Skeletal muscle satellite cell (primary cell): ENCODE results near the gene SDF2L1. TPM values are rescaled to one million over a fixed set of nuclear protein-coding genes. Genes with fewer than 3 reads are reported as not detected.
A peak's percentile ranks its signal among the peaks of the same experiment; 100 is the strongest.
"Not testable (repeated sequence)": the region's sequence is repeated elsewhere in the genome, so short reads cannot be mapped to it uniquely, and the experiment has no call there.

Experiments
- H3K27me3 ChIP-seq: 2 replicates; pipeline ENCODE4 v1.7.0; 2013; ENCODE audit warnings: low read length; ENCODE audit not compliant: control insufficient read depth, insufficient read depth
- H3K36me3 ChIP-seq: 2 replicates; pipeline ENCODE4 v1.7.0; 2013; ENCODE audit warnings: mild to moderate bottlenecking, control low read depth, low read length; ENCODE audit not compliant: insufficient read depth
- H3K4me1 ChIP-seq: 2 replicates; pipeline ENCODE4 v1.7.0; 2013; ENCODE audit warnings: low read length; ENCODE audit not compliant: control insufficient read depth, insufficient read depth
- H3K4me2 ChIP-seq: 2 replicates; pipeline ENCODE4 v1.7.0; 2013; ENCODE audit warnings: mild to moderate bottlenecking, low read length
- H3K4me3 ChIP-seq: 2 replicates; pipeline ENCODE4 v1.7.0; 2013; ENCODE audit warnings: low read length
- H3K9ac ChIP-seq: 2 replicates; pipeline ENCODE4 v1.7.0; 2013; ENCODE audit warnings: mild to moderate bottlenecking, low read depth, low read length, moderate library complexity
- H3K9me3 ChIP-seq: replicated peaks from 2 replicates; pipeline ENCODE4 v1.7.0; 2013; ENCODE audit warnings: mild to moderate bottlenecking, control low read depth, low read length
- total RNA-seq: library from RNA; depleted of rRNA; stranded (reverse); fragments of >200 nt; gene quantifications from 2 replicates; pipeline ENCODE4 v1.2.3, GENCODE V29; 2012; rRNA removed

Gene SDF2L1
- 41.8 and 58.1 TPM in 2 replicates for total RNA-seq

- H3K4me3 ChIP-seq = peak within 1 kb of the TSS; percentile 93
- H3K4me1 ChIP-seq = peaks cover 15% of the 10 kb centered on the region
- peak within 1 kb of the TSS; percentile 99 for H3K4me2 ChIP-seq
- peak within 1 kb of the TSS; percentile 87 for H3K9ac ChIP-seq
- peaks cover under 1% of the 10 kb centered on the region for H3K36me3 ChIP-seq
- no peaks in the 10 kb centered on the region for H3K9me3 ChIP-seq
- H3K27me3 ChIP-seq = no peaks in the 10 kb centered on the region
Measured at GRCh38 chr22:21641789-21642583, at the start of gene SDF2L1. Gene SDF2L1 (plus strand): TSS chr22:21642302. CDS start chr22:21642337, 35 bp downstream.

- H3K9ac ChIP-seq = no peak overlapping the region
- no peak overlapping the region for H3K4me2 ChIP-seq
- H3K4me1 ChIP-seq = peaks cover 25% of the 10 kb centered on the region
- no peaks in the 10 kb centered on the region for H3K27me3 ChIP-seq
- peaks cover 31% of the 10 kb centered on the region for H3K36me3 ChIP-seq
- H3K9me3 ChIP-seq = no peaks in the 10 kb centered on the region
- H3K4me3 ChIP-seq = no peak overlapping the region
Measured at GRCh38 chr22:21592422-21592821, 49.7 kb upstream of the SDF2L1 start.

- Histone ChIP-seq H3K4me3 (no peak overlapping the region), H3K4me2 (no peak overlapping the region), H3K36me3 (peaks cover 31% of the 10 kb centered on the region), H3K9me3 (no peaks in the 10 kb centered on the region), H3K9ac (no peak overlapping the region), H3K4me1 (peaks cover 16% of the 10 kb centered on the region), H3K27me3 (no peaks in the 10 kb centered on the region)
Measured at GRCh38 chr22:21593406-21594232, 48.5 kb upstream of the SDF2L1 start.

- H3K4me3 ChIP-seq = no peak overlapping the region
- no peak overlapping the region for H3K9ac ChIP-seq
- H3K36me3 ChIP-seq = peaks cover 38% of the 10 kb centered on the region
- peaks cover 16% of the 10 kb centered on the region for H3K4me1 ChIP-seq
- H3K4me2 ChIP-seq = no peak overlapping the region
- H3K27me3 ChIP-seq = no peaks in the 10 kb centered on the region
- no peaks in the 10 kb centered on the region for H3K9me3 ChIP-seq
Measured at GRCh38 chr22:21594865-21595452, 47.1 kb upstream of the SDF2L1 start.

GRCh38 chr22:21596356-21597135, 45.6 kb upstream of the SDF2L1 start:
- H3K4me2 ChIP-seq, H3K4me1 ChIP-seq, H3K27me3 ChIP-seq, H3K9me3 ChIP-seq, H3K9ac ChIP-seq, H3K4me3 ChIP-seq: not testable (repeated sequence)
- H3K36me3 ChIP-seq = peaks cover 35% of the 10 kb centered on the region

- Histone ChIP-seq H3K4me1 (no peaks in the 10 kb centered on the region), H3K36me3 (peaks cover 37% of the 10 kb centered on the region), H3K27me3 (no peaks in the 10 kb centered on the region), H3K9me3 (no peaks in the 10 kb centered on the region), H3K4me2 (no peak overlapping the region), H3K4me3 (no peak overlapping the region), H3K9ac (no peak overlapping the region)
Measured at GRCh38 chr22:21598302-21598701, 43.8 kb upstream of the SDF2L1 start.

- Histone ChIP-seq H3K9ac (no peak overlapping the region), H3K4me2 (no peak overlapping the region), H3K4me3 (no peak overlapping the region), H3K27me3 (no peaks in the 10 kb centered on the region), H3K36me3 (peaks cover 28% of the 10 kb centered on the region), H3K9me3 (no peaks in the 10 kb centered on the region), H3K4me1 (no peaks in the 10 kb centered on the region)
Measured at GRCh38 chr22:21599053-21599893, 42.8 kb upstream of the SDF2L1 start.

- Histone ChIP-seq H3K9me3 (no peaks in the 10 kb centered on the region), H3K4me3 (no peak overlapping the region), H3K4me1 (no peaks in the 10 kb centered on the region)
Measured at GRCh38 chr22:21602579-21602978, 39.5 kb upstream of the SDF2L1 start.

GRCh38 chr22:21603973-21604372, 38.1 kb upstream of the SDF2L1 start:
- Histone ChIP-seq H3K4me2 (no peak overlapping the region), H3K36me3 (peaks cover 22% of the 10 kb centered on the region), H3K9me3 (no peaks in the 10 kb centered on the region), H3K4me1 (no peaks in the 10 kb centered on the region), H3K9ac (no peak overlapping the region), H3K27me3 (no peaks in the 10 kb centered on the region), H3K4me3 (no peak overlapping the region)

More at GRCh38 chr22:21602579-21602978, 39.5 kb upstream of the SDF2L1 start:
- no peaks in the 10 kb centered on the region for H3K27me3 ChIP-seq
- H3K9ac ChIP-seq = no peak overlapping the region
- peaks cover 22% of the 10 kb centered on the region for H3K36me3 ChIP-seq
- H3K4me2 ChIP-seq = no peak overlapping the region

GRCh38 chr22:21605887-21606564, 36.1 kb upstream of the SDF2L1 start:
- H3K9ac ChIP-seq = no peak overlapping the region
- no peaks in the 10 kb centered on the region for H3K4me1 ChIP-seq
- no peak overlapping the region for H3K4me2 ChIP-seq
- no peak overlapping the region for H3K4me3 ChIP-seq
- peaks cover 28% of the 10 kb centered on the region for H3K36me3 ChIP-seq
- H3K9me3 ChIP-seq = no peaks in the 10 kb centered on the region
- H3K27me3 ChIP-seq = no peaks in the 10 kb centered on the region
